IPS-15b (cell line): ENCODE data around the gene PODXL2.
"Not testable (repeated sequence)": the region's sequence is repeated elsewhere in the genome, so short reads cannot be mapped to it uniquely, and the experiment has no call there.

ENCODE experiments used
- H3K27me3 ChIP-seq: one replicate; pipeline ENCODE4 v1.6.1; 2013; ENCODE audit warnings: low read length; ENCODE audit not compliant: control insufficient read depth, insufficient read depth
- H3K36me3 ChIP-seq: one replicate; pipeline ENCODE4 v1.6.1; 2013; ENCODE audit warnings: low read length; ENCODE audit not compliant: control insufficient read depth, insufficient read depth
- H3K4me1 ChIP-seq: one replicate; pipeline ENCODE4 v1.6.1; 2013; ENCODE audit warnings: mild to moderate bottlenecking, low read length; ENCODE audit not compliant: control insufficient read depth, insufficient read depth
- H3K4me3 ChIP-seq: one replicate; pipeline ENCODE4 v1.5.1; 2013; ENCODE audit warnings: low read depth, low read length
- H3K9ac ChIP-seq: one replicate; pipeline ENCODE4 v1.6.1; 2013; ENCODE audit warnings: low read depth, mild to moderate bottlenecking, low read length
- H3K9me3 ChIP-seq: one replicate; pipeline ENCODE4 v1.6.1; 2013; ENCODE audit warnings: mild to moderate bottlenecking, low read length; ENCODE audit not compliant: control insufficient read depth, insufficient read depth

PODXL2 gene

GRCh38 chr3:127593178-127593577, 35.8 kb upstream of the PODXL2 start:
- no peak overlapping the region for H3K9ac ChIP-seq
- no peak overlapping the region for H3K4me3 ChIP-seq
- no peaks in the 10 kb centered on the region for H3K9me3 ChIP-seq
- H3K36me3 ChIP-seq = peaks cover 4% of the 10 kb centered on the region
- no peaks in the 10 kb centered on the region for H3K27me3 ChIP-seq
- H3K4me1 ChIP-seq = peaks cover 9% of the 10 kb centered on the region

- H3K4me1 ChIP-seq = peaks cover 20% of the 10 kb centered on the region
- H3K9ac ChIP-seq = no peak overlapping the region
- no peak overlapping the region for H3K4me3 ChIP-seq
- no peaks in the 10 kb centered on the region for H3K9me3 ChIP-seq
- H3K27me3 ChIP-seq = no peaks in the 10 kb centered on the region
- H3K36me3 ChIP-seq = peaks cover 17% of the 10 kb centered on the region
These were observed 33.7 kb upstream of the PODXL2 start for GRCh38 chr3:127595303-127595702.

GRCh38 chr3:127597020-127597771, 31.8 kb upstream of the PODXL2 start:
- Histone ChIP-seq H3K4me1 (peaks cover 17% of the 10 kb centered on the region), H3K36me3 (peaks cover 23% of the 10 kb centered on the region), H3K4me3 (peak overlapping the region; percentile 86), H3K27me3 (no peaks in the 10 kb centered on the region), H3K9ac (no peak overlapping the region), H3K9me3 (no peaks in the 10 kb centered on the region)

GRCh38 chr3:127598841-127599570, 30.0 kb upstream of the PODXL2 start:
- peak overlapping the region; percentile 99 for H3K9ac ChIP-seq
- H3K9me3 ChIP-seq = no peaks in the 10 kb centered on the region

GRCh38 chr3:127600749-127601456, 28.1 kb upstream of the PODXL2 start:
- H3K36me3 ChIP-seq = peaks cover 45% of the 10 kb centered on the region
- no peak overlapping the region for H3K4me3 ChIP-seq
- H3K9ac ChIP-seq = peak overlapping the region; percentile 60
- H3K27me3 ChIP-seq = no peaks in the 10 kb centered on the region
- H3K4me1 ChIP-seq = peaks cover 17% of the 10 kb centered on the region
- no peaks in the 10 kb centered on the region for H3K9me3 ChIP-seq

More at GRCh38 chr3:127598841-127599570, 30.0 kb upstream of the PODXL2 start:
- Histone ChIP-seq H3K27me3 (no peaks in the 10 kb centered on the region), H3K4me3 (peak overlapping the region; percentile 86), H3K4me1 (peaks cover 17% of the 10 kb centered on the region), H3K36me3 (peaks cover 28% of the 10 kb centered on the region)

- Histone ChIP-seq H3K27me3 (no peaks in the 10 kb centered on the region), H3K9me3 (no peaks in the 10 kb centered on the region), H3K4me1 (peaks cover 13% of the 10 kb centered on the region), H3K9ac (no peak overlapping the region), H3K36me3 (peaks cover 74% of the 10 kb centered on the region), H3K4me3 (no peak overlapping the region)
These were observed 24.9 kb upstream of the PODXL2 start for GRCh38 chr3:127604035-127604434.

- peaks cover 74% of the 10 kb centered on the region for H3K36me3 ChIP-seq
These were observed 24.3 kb upstream of the PODXL2 start for GRCh38 chr3:127604546-127605165.

GRCh38 chr3:127605547-127605946, 23.4 kb upstream of the PODXL2 start:
- not testable (repeated sequence) for H3K9ac ChIP-seq, H3K4me3 ChIP-seq, H3K27me3 ChIP-seq, H3K9me3 ChIP-seq, H3K4me1 ChIP-seq
- H3K36me3 ChIP-seq = peaks cover 76% of the 10 kb centered on the region

More at GRCh38 chr3:127604546-127605165, 24.3 kb upstream of the PODXL2 start:
- no peaks in the 10 kb centered on the region for H3K9me3 ChIP-seq
- peaks cover 8% of the 10 kb centered on the region for H3K4me1 ChIP-seq
- H3K9ac ChIP-seq = no peak overlapping the region
- no peak overlapping the region for H3K4me3 ChIP-seq
- H3K27me3 ChIP-seq = no peaks in the 10 kb centered on the region

GRCh38 chr3:127606086-127606805, 22.7 kb upstream of the PODXL2 start:
- H3K9ac ChIP-seq = no peak overlapping the region
- H3K4me3 ChIP-seq = no peak overlapping the region
- H3K4me1 ChIP-seq = no peaks in the 10 kb centered on the region
- no peaks in the 10 kb centered on the region for H3K9me3 ChIP-seq
- H3K36me3 ChIP-seq = peaks cover 80% of the 10 kb centered on the region
- no peaks in the 10 kb centered on the region for H3K27me3 ChIP-seq

GRCh38 chr3:127606981-127607595, 21.9 kb upstream of the PODXL2 start:
- Histone ChIP-seq H3K4me1 (no peaks in the 10 kb centered on the region), H3K9me3 (no peaks in the 10 kb centered on the region), H3K27me3 (no peaks in the 10 kb centered on the region), H3K36me3 (peaks cover 83% of the 10 kb centered on the region), H3K4me3 (no peak overlapping the region), H3K9ac (no peak overlapping the region)
